BLaER1 treated with 17β-estradiol and CSF1 and Interleukin-3, amounts not matched to agents 10 nM and 100 nM (cell line): ENCODE results near the gene KIRREL3.

Experiments used
- H3K27ac ChIP-seq, 11 experiments: shearing (Covaris generic); formaldehyde crosslinking; 2 replicates each; pipeline ENCODE4 v1.8.1; 2022
- H3K27me3 ChIP-seq, 11 experiments: shearing (Covaris generic); formaldehyde crosslinking; 2 replicates each; pipeline ENCODE4 v1.8.1; 2022
- H3K36me3 ChIP-seq, 11 experiments: shearing (Covaris generic); formaldehyde crosslinking; 2 replicates each; pipeline ENCODE4 v1.8.1; 2022
- H3K4me1 ChIP-seq, 10 experiments: shearing (Covaris generic); formaldehyde crosslinking; 2 replicates each; pipeline ENCODE4 v1.8.1; 2022
- H3K4me2 ChIP-seq, 11 experiments: shearing (Covaris generic); formaldehyde crosslinking; 2 replicates each; pipeline ENCODE4 v1.8.1; 2022
- H3K4me3 ChIP-seq, 10 experiments: shearing (Covaris generic); formaldehyde crosslinking; 2 replicates each; pipeline ENCODE4 v1.8.1; 2022
- H3K9ac ChIP-seq, 11 experiments: shearing (Covaris generic); formaldehyde crosslinking; 2 replicates each; pipeline ENCODE4 v1.8.1; 2022
- H3K9me3 ChIP-seq, 11 experiments: shearing (Covaris generic); formaldehyde crosslinking; replicated peaks in 1 of 11; 2 replicates each; pipeline ENCODE4 v1.8.1; 2022
- H4K20me1 ChIP-seq, 11 experiments: shearing (Covaris generic); formaldehyde crosslinking; 2 replicates each; pipeline ENCODE4 v1.8.1; 2022
- Cebpa-rat ChIP-seq, 11 experiments: shearing (Covaris generic); IDR thresholded peaks; 2 replicates each; pipeline ENCODE4 v1.8.1; 2022

Gene KIRREL3

DNA sequence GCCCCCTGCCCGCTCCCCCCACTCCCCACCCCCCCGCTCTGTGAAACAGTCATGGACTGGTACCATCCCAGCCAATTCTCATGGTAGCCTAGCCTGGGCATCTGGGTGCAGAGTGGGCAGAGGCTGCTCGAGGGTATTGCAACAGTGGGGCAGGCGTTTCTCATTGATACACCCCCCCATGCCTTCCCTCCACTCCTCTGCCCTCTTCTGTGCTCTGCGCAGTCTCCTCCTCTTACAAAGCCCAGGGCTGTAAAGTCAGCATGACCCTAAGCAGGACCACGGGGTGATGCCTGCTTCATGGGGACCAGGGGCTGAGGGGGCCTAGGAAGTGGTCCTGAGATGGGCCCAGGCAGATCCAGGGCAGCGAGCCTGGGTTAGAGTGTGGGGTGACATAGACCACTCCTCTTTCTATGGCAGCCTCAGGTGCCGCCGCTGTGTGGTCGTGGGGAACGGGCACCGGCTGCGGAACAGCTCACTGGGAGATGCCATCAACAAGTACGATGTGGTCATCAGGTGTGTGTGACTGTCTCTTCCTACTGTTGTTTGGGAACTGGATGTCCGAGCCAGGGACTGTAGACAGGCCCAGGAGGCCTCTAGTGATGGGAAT, 592.8 kb downstream of the KIRREL3 start:
- Histone ChIP-seq H4K20me1 (peaks cover 0 to 26% (median 0%) of the 10 kb centered on the region in 11 experiments; a peak in 3 of 22 replicates), H3K4me2 (no peak overlapping the region), H3K4me3 (no peak overlapping the region), H3K27me3 (no peaks in the 10 kb centered on the region), H3K27ac (no peak overlapping the region), H3K4me1 (peaks cover 0 to 6% (median 0%) of the 10 kb centered on the region in 10 experiments; a peak in 2 of 20 replicates), H3K36me3 (peaks cover 8 to 61% (median 36%) of the 10 kb centered on the region in 11 experiments; a peak in 18 of 22 replicates), H3K9me3 (no peaks in the 10 kb centered on the region), H3K9ac (no peak overlapping the region)
- TF ChIP-seq Cebpa-rat (IDR thresholded peaks at IDR 0.05), result no peak

DNA sequence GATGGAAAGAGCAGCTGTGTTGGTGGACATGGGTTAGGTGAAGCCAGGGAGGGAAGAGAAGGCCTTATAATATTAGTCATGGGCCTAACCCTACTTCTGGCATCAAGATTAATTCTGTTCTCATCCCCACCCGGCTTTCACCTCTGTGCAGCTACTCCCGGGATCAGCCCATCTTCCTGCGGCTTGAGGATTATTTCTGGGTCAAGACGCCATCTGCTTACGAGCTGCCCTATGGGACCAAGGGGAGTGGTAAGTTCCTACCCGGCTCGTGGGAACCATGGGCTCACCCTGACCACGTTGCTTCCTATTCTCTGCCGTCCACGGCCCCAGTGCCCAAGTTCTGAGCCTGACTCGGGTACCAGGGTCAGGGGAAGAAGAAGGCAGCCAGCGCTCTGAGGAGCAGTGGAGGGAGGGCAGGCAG, 593.5 kb downstream of the KIRREL3 start:
- no peak for TF ChIP-seq Cebpa-rat (IDR thresholded peaks at IDR 0.05)
- Histone ChIP-seq H3K4me3 (no peak overlapping the region), H3K27ac (no peak overlapping the region), H3K4me1 (peaks cover 0 to 13% (median 3%) of the 10 kb centered on the region in 10 experiments; a peak in 9 of 20 replicates), H3K36me3 (peaks cover 8 to 55% (median 32%) of the 10 kb centered on the region in 11 experiments; a peak in 19 of 22 replicates), H3K4me2 (no peak overlapping the region), H3K27me3 (no peaks in the 10 kb centered on the region), H4K20me1 (peaks cover 0 to 26% (median 0%) of the 10 kb centered on the region in 11 experiments; a peak in 3 of 22 replicates), H3K9ac (no peak overlapping the region), H3K9me3 (no peaks in the 10 kb centered on the region)

DNA sequence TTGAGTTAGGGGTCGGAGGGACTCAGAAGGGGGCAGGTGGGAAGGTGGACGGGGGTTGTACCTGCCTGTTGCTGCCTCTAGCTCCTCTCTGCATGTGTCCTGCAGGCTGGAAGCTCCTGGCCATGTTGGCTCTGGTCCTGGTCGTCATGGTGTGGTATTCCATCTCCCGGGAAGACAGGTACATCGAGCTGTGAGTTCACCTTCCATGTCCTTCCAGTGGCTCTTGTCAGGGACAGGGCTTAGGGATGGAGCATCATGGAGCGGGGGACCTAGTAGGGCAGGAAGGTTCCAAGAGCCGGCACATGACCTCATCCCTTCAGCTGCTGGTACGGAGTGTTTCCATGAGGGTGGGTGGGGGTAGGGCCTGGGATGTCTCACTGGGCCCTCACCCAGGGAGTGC, 594.2 kb downstream of the KIRREL3 start:
- H4K20me1 ChIP-seq, result peaks cover 0 to 26% (median 0%) of the 10 kb centered on the region in 11 experiments; a peak in 3 of 22 replicates

DNA sequence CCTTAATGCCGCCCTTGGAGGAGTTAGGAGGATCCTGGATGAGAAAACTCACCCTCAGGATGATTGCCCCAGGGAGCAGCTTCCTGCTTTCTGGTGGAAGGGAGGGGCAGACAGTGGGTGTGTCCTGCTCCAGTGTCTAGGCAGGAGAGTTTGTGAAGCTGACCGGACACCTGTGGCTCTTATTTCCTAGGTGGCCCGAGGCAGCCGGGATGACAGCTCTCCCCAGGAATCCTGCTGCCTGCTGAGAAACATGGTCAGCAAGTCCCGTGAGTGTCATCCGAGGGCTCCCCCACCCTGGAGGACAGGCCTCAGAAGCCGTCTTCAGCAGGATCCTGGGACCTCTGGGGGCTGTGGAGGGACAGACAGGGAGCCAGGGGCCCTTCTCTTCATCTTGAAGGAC, 594.7 kb downstream of the KIRREL3 start:
- H3K27ac ChIP-seq, result no peak overlapping the region
- peaks cover 0 to 26% (median 0%) of the 10 kb centered on the region in 11 experiments; a peak in 3 of 22 replicates for H4K20me1 ChIP-seq
- no peak overlapping the region for H3K4me3 ChIP-seq
- no peaks in the 10 kb centered on the region for H3K9me3 ChIP-seq
- H3K4me2 ChIP-seq, result no peak overlapping the region
- no peaks in the 10 kb centered on the region for H3K27me3 ChIP-seq
- no peak for TF ChIP-seq Cebpa-rat (IDR thresholded peaks at IDR 0.05)
- peaks cover 0 to 20% (median 10%) of the 10 kb centered on the region in 10 experiments; a peak in 10 of 20 replicates for H3K4me1 ChIP-seq
- H3K9ac ChIP-seq, result no peak overlapping the region
- peaks cover 8 to 47% (median 32%) of the 10 kb centered on the region in 11 experiments; a peak in 19 of 22 replicates for H3K36me3 ChIP-seq

More for the DNA sequence above, 594.2 kb downstream of the KIRREL3 start:
- H3K27me3 ChIP-seq, result no peaks in the 10 kb centered on the region
- TF ChIP-seq Cebpa-rat (IDR thresholded peaks at IDR 0.05), result no peak
- no peak overlapping the region for H3K27ac ChIP-seq
- no peaks in the 10 kb centered on the region for H3K9me3 ChIP-seq
- no peak overlapping the region for H3K9ac ChIP-seq
- peaks cover 8 to 52% (median 32%) of the 10 kb centered on the region in 11 experiments; a peak in 19 of 22 replicates for H3K36me3 ChIP-seq
- H3K4me1 ChIP-seq, result peaks cover 0 to 20% (median 10%) of the 10 kb centered on the region in 10 experiments; a peak in 10 of 20 replicates
- H3K4me3 ChIP-seq, result no peak overlapping the region
- no peak overlapping the region for H3K4me2 ChIP-seq

DNA sequence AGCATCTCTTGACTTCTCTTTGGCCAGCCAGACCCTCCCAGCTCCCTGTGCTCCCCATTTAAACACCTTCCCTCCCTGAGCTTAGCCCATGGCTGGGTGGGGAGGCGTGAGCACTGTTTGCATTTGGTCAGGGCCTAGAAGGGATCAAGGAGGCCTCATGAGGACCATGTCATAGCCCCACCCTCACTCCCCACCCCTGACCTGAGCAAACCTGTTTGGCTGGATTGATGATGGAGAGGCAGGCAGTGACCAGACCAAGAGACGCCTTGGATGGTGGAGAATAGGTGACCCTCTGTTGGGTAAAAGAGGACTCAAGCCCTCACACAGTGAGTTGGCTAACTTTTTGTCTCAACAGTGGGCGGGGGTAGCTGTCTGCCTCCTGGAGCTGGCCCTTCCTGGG, 595.2 kb downstream of the KIRREL3 start:
- H3K27me3 ChIP-seq, result no peaks in the 10 kb centered on the region
- H3K9me3 ChIP-seq, result peaks cover 0 to 2% (median 0%) of the 10 kb centered on the region in 11 experiments; a peak in 5 of 22 replicates
- no peak overlapping the region for H3K27ac ChIP-seq
- peaks cover 0 to 23% (median 0%) of the 10 kb centered on the region in 11 experiments; a peak in 3 of 22 replicates for H4K20me1 ChIP-seq
- H3K4me2 ChIP-seq, result no peak overlapping the region
- no peak overlapping the region for H3K4me3 ChIP-seq
- peaks cover 0 to 20% (median 10%) of the 10 kb centered on the region in 10 experiments; a peak in 10 of 20 replicates for H3K4me1 ChIP-seq
- H3K9ac ChIP-seq, result no peak overlapping the region
- TF ChIP-seq Cebpa-rat (IDR thresholded peaks at IDR 0.05), result no peak
- H3K36me3 ChIP-seq, result peaks cover 8 to 43% (median 29%) of the 10 kb centered on the region in 11 experiments; a peak in 19 of 22 replicates

DNA sequence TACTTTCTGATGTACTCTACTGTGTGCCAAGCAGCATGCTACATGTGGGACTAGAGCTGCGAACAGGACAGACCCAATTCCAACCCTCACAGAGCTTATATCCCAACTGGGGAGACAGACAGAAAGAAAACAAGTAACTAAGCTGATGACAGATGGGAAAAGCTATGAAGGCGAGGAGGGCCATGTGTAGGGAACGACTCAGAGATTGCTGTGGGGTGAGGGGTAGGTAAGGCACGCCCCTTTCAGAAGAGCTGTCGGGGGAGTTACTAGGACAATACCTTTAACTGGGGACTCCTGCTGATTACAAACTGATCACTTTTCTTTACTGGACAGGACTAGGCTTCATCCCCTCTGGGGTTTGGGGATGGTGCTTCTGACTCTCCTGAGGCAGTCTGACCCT, 596.2 kb downstream of the KIRREL3 start:
- no peak overlapping the region for H3K27ac ChIP-seq
- TF ChIP-seq Cebpa-rat (IDR thresholded peaks at IDR 0.05), result no peak
- H3K9me3 ChIP-seq, result peaks cover 0 to 12% (median 3%) of the 10 kb centered on the region in 11 experiments; a peak in 6 of 22 replicates
- H3K9ac ChIP-seq, result no peak overlapping the region
- H3K4me2 ChIP-seq, result no peak overlapping the region
- no peaks in the 10 kb centered on the region for H3K27me3 ChIP-seq
- peaks cover 0 to 20% (median 10%) of the 10 kb centered on the region in 10 experiments; a peak in 10 of 20 replicates for H3K4me1 ChIP-seq
- peaks cover 0 to 23% (median 0%) of the 10 kb centered on the region in 11 experiments; a peak in 3 of 22 replicates for H4K20me1 ChIP-seq
- peaks cover 6 to 33% (median 22%) of the 10 kb centered on the region in 11 experiments; a peak in 19 of 22 replicates for H3K36me3 ChIP-seq
- no peak overlapping the region for H3K4me3 ChIP-seq

DNA sequence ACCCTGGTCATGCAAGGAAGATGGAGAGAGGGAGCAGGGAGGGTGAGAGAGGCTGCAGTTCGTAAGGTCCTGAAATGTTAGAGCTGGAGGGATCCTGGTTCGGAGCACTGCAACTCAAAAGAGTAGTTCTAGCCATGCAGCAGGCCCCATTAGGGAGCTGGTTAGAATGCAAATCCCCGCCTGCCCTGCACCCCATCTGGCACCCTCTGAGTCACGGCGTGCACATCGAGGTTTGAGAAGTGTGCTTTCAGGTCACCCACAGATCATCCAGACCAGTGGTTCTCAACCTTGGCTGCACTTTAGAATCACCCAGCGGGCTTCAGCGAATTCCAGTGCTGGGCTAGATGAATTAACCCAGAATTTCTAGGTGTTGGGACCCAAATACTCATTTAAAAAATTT, 596.9 kb downstream of the KIRREL3 start:
- Histone ChIP-seq H3K36me3 (peaks cover 0 to 28% (median 16%) of the 10 kb centered on the region in 11 experiments; a peak in 17 of 22 replicates), H3K9me3 (peaks cover 0 to 13% (median 3%) of the 10 kb centered on the region in 11 experiments; a peak in 6 of 22 replicates), H4K20me1 (peaks cover 0 to 23% (median 0%) of the 10 kb centered on the region in 11 experiments; a peak in 3 of 22 replicates), H3K4me2 (no peak overlapping the region), H3K4me1 (peaks cover 0 to 20% (median 10%) of the 10 kb centered on the region in 10 experiments; a peak in 10 of 20 replicates), H3K27me3 (no peaks in the 10 kb centered on the region), H3K4me3 (no peak overlapping the region), H3K9ac (no peak overlapping the region), H3K27ac (no peak overlapping the region)
- no peak for TF ChIP-seq Cebpa-rat (IDR thresholded peaks at IDR 0.05)

DNA sequence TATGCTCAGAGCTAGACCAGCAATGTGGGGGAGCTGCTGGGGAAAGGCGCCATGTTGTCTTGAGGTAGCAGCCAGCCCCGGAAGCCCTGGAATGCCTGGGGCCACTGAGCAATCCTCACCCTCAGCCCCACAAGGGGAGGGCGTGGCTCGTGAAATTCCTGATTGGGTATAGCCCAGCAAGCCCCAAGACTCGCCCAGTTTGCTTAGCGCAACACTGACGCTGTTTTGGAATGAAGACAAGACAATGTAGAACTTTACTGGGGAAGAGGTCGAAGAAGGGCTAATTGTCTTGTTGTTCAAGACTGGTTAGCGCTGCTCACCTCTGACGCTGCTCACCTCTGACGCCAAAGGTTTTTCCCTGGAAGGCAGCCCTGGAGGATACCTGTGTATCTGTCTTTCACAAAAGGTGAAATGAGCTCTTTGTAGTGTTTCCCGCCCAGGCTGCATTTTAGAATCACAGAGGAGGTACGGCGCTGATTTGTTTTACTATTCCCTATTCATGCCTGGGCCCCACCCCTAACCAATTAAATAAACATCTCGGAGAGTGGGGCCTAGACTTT, 597.5 kb downstream of the KIRREL3 start:
- no peaks in the 10 kb centered on the region for H3K27me3 ChIP-seq
- no peak overlapping the region for H3K9ac ChIP-seq

DNA sequence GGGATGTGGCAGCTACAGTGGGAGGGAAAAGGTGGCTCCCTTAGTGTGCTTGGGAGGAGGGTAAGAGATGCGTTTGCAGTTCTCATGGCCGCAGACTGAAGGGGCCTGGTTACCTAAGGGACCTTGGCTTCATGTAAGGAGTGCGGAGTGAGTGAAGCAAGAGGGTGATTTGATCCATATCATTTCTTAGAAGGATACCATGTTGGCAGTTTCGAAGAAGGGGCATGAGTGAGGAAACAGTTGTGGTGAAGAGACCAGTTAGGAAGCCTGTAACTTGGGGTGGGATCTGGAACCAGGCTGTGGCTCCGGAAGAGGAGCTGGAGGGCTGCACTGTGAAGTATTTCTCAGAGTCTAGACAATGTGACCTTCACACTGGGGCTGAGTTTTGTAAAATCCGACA, 600.1 kb downstream of the KIRREL3 start:
- H3K27me3 ChIP-seq, result no peaks in the 10 kb centered on the region
- no peak for TF ChIP-seq Cebpa-rat (IDR thresholded peaks at IDR 0.05)
- no peak overlapping the region for H3K4me3 ChIP-seq
- H3K36me3 ChIP-seq, result peaks cover 0 to 10% (median 0%) of the 10 kb centered on the region in 11 experiments; a peak in 3 of 22 replicates
- no peak overlapping the region for H3K4me2 ChIP-seq
- peaks cover 0 to 20% (median 10%) of the 10 kb centered on the region in 10 experiments; a peak in 10 of 20 replicates for H3K4me1 ChIP-seq
- H3K27ac ChIP-seq, result no peak overlapping the region
- H4K20me1 ChIP-seq, result peaks cover 0 to 23% (median 0%) of the 10 kb centered on the region in 11 experiments; a peak in 3 of 22 replicates
- no peak overlapping the region for H3K9ac ChIP-seq
- peaks cover 0 to 13% (median 3%) of the 10 kb centered on the region in 11 experiments; a peak in 6 of 22 replicates for H3K9me3 ChIP-seq

More for the DNA sequence above, 597.5 kb downstream of the KIRREL3 start:
- Histone ChIP-seq H4K20me1 (peaks cover 0 to 23% (median 0%) of the 10 kb centered on the region in 11 experiments; a peak in 3 of 22 replicates), H3K4me2 (peak overlapping the region in 1 of 11 experiments; percentile 32; a peak in 1 of 22 replicates), H3K4me3 (no peak overlapping the region), H3K36me3 (peaks cover 0 to 28% (median 10%) of the 10 kb centered on the region in 11 experiments; a peak in 16 of 22 replicates), H3K4me1 (peaks cover 0 to 20% (median 10%) of the 10 kb centered on the region in 10 experiments; a peak in 10 of 20 replicates), H3K9me3 (peaks cover 0 to 13% (median 3%) of the 10 kb centered on the region in 11 experiments; a peak in 6 of 22 replicates), H3K27ac (no peak overlapping the region)
- no peak for TF ChIP-seq Cebpa-rat (IDR thresholded peaks at IDR 0.05)
